IPS-18c (cell line): ENCODE data around the gene NISCH.
A peak's percentile ranks its signal among the peaks of the same experiment; 100 is the strongest.

Source experiments
- H3K4me3 ChIP-seq: 2 replicates; pipeline ENCODE4 v1.7.0; 2013; ENCODE audit warnings: low read depth, mild to moderate bottlenecking, low read length, moderate library complexity; ENCODE audit not compliant: insufficient read depth
- H3K9me3 ChIP-seq: one replicate; pipeline ENCODE4 v1.6.1; 2013; ENCODE audit warnings: mild to moderate bottlenecking, low read length, moderate library complexity; ENCODE audit not compliant: control insufficient read depth, insufficient read depth

The NISCH gene

DNA sequence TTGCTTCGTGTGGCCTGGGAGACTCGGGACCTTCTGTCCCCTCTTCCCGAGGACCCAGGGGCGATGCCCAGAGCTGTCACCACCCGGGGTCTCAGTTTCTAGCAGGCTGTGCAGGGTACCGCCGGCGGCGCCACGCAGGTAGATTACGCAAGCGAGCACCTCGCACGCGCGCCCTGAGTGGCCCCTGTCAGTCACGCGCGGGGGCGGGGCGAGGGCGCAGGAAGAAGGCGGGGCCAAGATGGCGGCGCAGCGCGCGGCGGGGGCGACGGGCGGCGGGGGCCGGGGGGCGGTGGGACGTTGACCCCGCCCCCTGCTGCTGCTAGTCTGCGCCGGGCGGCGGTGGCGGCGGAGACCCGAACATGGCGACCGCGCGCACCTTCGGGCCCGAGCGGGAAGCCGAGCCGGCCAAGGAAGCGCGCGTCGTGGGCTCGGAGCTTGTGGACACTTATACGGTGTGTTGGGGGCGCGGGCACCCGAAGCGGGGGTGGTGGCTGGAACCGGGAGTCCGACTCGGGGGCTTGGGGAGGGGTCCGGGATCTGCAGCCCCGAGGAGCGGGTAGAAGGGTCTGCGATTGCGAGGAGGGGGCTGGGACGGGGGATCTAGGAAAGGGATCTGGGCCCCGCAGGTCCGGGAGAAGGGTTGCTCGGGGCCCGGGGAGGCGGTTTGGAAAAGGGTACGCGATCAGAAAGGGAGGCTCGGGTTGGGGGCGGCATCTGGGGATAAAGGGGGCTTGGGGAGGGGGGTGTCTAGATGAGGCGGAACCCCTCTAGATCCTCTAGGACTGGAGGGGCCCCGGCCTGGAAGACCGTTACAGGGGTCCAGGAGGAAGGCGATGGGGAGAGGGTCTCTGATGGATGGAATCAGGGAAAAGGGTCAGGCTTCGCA is at the start of gene NISCH:
TSS of gene NISCH (plus strand) at position 322 of the 886 bp plus-strand sequence. CDS start at position 360, 38 bp downstream.
- peak within 1 kb of the TSS; percentile 83 for H3K4me3 ChIP-seq
- H3K9me3 ChIP-seq, result no peaks in the 10 kb centered on the region

DNA sequence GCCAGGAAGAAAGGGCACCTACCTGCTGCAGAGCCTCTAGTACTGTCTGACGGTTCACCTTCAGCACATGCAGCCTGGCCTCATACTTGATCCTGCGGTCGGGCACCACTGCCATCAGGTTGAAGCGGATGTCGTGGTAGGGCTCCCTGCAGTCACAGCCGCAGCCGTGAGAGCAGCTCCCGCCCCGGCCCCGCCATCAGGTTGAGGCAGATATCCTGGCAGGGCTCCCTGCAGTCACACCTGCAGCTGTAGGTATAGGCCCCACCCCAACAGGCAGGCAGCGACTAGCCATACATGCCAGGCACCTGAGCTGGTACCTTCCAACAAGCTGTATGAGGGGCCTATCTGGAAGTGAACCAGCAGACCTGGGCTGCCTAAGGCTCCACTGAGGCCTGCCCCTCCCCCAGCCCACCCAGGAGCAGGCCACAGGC is 49.2 kb upstream of the NISCH start:
- Histone ChIP-seq H3K9me3 (no peaks in the 10 kb centered on the region), H3K4me3 (no peak overlapping the region)

DNA sequence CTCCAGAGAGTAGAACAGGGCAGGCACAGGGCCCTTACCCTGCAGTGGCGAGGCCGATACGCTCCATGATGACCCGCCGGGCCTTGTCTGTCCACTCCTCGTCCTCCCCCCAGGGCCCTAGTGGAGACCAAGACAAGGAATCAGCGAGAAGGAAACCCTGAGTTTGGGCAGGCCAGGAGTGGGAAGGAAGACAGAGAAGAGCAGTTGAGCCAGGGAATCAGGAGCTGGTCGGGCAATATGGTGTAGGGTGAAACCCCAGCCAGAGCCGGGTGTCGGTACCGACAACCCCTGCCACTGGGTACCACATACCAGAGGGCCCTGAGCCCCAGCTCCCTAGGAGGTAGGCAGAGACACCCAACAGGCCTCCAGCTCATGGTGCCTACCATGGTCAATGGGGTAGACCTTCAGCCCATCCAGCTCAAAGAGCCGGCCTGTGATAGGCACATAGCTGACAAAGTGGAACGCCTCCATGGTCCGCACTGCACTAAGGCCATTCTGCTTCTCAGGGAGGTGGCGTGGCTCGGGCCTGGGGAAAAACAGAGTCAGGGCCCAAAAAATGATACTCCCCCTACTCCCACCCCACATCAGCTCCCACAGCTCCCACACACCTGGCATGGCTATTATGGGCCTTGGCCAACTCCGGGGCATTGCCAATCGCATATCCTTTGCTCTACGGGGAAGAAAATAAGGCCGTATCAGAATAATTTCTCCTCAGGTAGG is 48.5 kb upstream of the NISCH start:
- H3K4me3 ChIP-seq, result no peak overlapping the region
- no peaks in the 10 kb centered on the region for H3K9me3 ChIP-seq

DNA sequence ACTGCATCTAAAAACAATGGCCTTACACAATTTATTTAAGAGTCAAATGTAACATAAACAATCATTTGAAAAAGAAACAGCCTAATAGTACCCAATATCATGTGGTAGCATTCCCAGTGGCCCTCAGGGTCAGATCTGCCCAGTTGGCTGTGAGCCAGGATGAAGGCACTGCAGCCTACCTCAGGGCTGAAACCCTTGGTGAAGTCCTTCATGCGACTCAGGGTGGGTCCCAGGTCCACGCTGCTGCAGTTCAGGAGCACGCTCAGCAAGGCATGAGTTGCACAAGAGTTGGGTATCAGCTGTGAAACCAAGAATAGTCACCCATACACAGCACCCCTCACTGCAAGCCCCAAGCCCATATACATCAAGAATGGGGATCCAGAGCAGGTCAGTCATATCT is 47.6 kb upstream of the NISCH start:
- H3K4me3 ChIP-seq, result no peak overlapping the region

DNA sequence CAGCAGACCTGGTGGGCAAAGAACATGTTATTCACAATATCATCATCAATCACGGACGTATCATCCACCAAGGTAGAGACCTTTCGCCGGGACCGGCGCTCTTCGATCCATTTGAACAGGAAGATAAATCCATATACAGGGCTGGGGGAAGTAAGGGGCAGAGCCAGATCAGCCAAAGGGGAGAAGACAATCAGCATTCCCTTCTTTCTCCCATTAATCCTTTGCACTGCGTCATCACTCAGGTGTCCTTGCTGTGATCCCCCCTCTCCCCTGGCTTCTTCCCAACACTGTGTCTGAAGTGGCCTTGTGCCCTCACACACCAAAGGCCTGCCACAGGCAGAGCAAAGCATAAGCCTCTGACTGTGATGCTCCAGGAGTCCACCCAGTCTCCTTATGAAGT is 46.9 kb upstream of the NISCH start:
- H3K9me3 ChIP-seq, result no peaks in the 10 kb centered on the region
- no peak overlapping the region for H3K4me3 ChIP-seq

More for the DNA sequence above, 47.6 kb upstream of the NISCH start:
- no peaks in the 10 kb centered on the region for H3K9me3 ChIP-seq

DNA sequence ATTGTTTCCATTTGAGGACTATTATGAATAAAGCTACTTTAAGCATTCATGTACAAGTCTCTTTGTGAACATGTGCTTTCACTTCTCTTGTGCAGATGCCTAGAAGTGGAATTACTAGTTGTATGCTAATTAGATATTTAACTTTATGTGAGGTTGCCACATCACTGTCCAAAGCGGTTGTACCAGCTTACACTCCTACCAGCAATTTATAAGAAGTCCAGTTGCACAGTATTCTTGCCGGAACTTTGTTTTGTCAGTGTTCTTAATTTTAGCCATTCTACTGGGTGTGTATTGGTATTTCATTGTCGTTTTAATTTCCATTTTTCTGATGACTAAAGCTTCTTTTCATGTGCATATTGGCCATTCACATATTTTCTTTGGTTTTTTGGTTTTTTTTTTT is 39.6 kb upstream of the NISCH start:
- H3K4me3 ChIP-seq, result no peak overlapping the region
- H3K9me3 ChIP-seq, result no peaks in the 10 kb centered on the region

DNA sequence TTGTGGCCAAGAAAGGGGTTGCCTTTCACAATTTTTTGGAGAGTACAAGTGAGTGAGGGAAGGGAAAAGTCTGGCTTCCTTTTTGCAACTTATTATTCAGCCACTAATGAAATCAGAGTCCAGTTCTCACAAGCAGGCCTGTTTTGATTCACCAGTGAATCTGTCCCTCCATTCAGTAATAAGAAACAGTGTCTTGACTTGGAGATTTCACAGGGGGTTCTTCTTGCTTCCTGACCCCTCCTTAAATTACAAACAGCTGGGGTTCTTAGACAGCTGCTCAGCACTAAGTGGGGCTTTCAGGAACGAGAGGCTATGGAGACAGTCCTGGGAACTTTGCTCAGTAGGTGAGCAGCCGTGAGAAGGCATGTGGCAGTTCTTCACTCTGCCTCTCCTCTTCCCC is 35.0 kb upstream of the NISCH start:
- no peaks in the 10 kb centered on the region for H3K9me3 ChIP-seq

DNA sequence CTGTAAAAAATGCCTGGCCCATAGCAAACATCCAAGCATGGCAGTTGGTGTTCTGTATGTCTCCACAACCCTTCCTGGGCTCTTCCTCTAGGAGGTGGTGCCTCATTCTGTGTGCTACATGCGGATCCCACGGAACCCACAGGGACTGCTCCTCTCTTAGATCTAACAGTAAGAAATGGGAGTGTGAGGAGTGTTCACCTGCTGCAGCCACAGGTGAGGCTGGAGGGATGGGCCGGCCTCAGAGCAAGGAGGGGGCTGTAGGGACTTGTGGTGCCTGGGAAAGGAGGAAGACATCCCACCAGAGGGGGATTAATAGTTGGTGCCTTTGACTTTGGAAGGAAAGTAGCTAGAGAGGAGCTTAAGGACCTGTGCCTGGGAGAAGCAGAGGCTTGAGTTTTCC is 32.7 kb upstream of the NISCH start:
- Histone ChIP-seq H3K9me3 (no peaks in the 10 kb centered on the region), H3K4me3 (no peak overlapping the region)

More for the DNA sequence above, 35.0 kb upstream of the NISCH start:
- H3K4me3 ChIP-seq, result no peak overlapping the region

DNA sequence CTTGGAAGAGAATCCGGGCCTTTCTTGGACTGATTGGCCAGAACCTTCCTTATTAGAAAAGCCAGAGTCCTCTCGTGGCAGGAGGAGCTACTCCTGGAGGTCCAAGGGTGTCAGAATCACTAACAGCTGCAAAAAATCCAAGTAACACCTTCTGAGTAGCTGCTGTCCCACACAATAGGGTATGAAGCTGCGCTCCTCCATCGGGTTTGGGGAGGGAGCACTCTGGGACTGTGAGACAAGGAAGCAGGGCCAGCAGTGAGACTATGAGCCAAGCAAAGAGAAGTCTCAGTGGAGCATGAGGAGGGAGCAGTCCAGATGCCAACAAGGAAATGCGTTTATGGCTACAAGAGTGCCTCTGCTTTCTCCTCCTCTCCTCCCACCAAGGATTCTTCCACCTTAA is 32.2 kb upstream of the NISCH start:
- H3K9me3 ChIP-seq, result no peaks in the 10 kb centered on the region
- H3K4me3 ChIP-seq, result no peak overlapping the region

DNA sequence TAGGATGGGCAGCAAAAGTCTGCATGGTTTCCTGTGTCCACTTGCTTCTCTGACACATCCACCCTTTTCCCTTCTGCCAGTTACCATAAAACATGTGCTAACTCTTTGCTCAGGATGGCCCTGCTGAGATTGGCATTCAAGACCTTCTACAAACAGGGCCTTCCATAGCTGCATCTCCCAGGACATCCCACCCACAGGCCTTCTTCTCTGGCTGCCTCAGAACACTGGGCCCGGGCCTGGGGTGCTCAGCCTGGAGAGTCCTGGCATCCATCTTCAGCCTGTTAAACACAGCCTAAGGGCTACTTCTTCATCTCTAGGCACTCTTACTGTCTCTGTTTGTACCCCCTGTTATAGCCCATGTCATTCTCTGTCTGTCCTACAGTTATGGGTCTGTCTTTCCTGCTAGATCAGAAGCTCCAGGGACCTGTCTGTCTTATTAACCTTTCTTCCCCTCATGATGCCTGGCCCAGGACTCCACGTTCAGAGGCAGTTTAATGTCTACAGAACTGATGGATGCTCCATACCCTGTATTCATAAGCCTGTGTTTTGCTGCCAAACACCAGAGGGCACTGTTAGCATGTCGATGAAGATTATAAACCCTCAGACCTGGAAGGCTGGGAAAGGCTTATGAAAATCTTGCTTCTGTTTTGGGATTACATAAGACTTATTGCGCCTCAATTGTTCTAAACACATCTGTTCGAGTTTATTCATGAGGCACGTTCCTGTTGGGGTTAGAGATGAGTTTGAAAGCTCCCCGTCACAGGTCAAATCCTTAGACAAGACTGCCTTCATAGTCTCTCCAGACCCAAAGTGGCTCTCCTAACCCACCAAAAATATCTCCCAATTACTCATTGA is 27.0 kb upstream of the NISCH start:
- Histone ChIP-seq H3K9me3 (no peaks in the 10 kb centered on the region), H3K4me3 (no peak overlapping the region)

DNA sequence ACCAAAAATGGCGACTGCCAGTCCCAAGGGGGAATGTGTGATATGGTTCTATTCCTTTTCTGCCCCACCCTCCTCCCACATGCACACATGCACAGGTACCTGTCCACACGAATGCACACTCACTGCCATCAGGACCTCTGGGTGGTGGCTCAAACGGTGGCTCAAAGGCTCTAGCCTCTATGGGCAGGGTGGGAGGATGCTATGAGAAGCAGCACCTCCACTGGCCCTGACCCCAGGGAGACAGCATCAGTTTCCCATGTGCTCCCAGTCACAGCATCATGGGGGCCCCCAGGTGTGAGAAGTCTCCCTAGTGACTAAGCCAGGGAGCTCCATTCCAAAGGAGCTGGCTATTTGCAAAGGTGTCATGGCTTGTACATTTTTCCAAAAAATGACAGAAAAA is 26.4 kb upstream of the NISCH start:
- no peaks in the 10 kb centered on the region for H3K9me3 ChIP-seq
- H3K4me3 ChIP-seq, result no peak overlapping the region

DNA sequence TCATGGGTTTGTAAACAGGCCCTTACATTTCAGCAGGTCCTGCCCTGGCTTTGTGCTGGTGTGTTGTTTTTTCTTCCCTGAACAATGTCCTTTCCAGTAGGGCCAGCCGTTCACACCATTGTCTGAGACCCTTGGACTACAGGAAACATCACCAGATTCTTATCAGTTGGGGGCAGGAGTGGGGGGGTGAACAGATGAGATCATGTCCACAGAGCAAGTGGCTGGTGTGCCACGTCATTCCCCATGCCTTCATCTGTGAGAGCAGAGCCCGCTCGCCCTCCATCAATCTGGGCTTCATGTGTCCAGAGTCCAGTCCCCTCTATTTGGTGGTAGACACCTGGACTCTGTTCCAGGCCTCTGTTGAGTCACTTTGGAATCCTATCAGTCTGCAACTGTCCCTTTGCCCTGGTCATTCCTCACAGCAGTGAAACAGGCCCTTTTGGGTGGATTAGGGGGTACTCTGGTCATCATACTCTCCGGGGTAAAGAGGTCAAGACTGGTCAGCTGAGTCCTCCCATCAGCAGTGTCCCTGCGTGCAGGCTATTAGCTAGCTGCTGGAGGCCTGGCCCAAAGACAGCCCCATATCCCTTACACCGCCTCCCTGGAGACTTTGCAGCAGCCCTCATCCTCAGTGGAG is 25.5 kb upstream of the NISCH start:
- no peak overlapping the region for H3K4me3 ChIP-seq

DNA sequence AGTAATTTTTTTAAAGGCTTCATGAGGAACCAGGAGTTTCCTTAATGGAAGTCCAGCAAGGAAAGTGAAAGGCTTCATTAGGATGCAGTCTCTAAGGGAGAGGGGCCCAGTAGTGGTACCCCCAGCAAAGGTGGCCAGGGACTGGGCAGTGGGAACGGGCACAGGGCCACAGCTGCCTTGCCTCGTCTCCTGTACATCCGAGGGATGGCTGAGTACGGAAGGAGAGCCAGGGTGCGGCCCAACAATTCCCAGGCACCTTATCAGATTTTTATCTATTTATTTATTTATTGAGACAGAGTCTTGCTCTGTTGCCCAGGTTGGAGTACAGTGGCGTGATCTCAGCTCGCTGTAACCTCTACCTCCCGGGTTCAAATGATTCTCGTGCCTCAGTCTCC is 25.0 kb upstream of the NISCH start:
- H3K9me3 ChIP-seq, result no peaks in the 10 kb centered on the region
- H3K4me3 ChIP-seq, result no peak overlapping the region

More for the DNA sequence above, 25.5 kb upstream of the NISCH start:
- no peaks in the 10 kb centered on the region for H3K9me3 ChIP-seq

DNA sequence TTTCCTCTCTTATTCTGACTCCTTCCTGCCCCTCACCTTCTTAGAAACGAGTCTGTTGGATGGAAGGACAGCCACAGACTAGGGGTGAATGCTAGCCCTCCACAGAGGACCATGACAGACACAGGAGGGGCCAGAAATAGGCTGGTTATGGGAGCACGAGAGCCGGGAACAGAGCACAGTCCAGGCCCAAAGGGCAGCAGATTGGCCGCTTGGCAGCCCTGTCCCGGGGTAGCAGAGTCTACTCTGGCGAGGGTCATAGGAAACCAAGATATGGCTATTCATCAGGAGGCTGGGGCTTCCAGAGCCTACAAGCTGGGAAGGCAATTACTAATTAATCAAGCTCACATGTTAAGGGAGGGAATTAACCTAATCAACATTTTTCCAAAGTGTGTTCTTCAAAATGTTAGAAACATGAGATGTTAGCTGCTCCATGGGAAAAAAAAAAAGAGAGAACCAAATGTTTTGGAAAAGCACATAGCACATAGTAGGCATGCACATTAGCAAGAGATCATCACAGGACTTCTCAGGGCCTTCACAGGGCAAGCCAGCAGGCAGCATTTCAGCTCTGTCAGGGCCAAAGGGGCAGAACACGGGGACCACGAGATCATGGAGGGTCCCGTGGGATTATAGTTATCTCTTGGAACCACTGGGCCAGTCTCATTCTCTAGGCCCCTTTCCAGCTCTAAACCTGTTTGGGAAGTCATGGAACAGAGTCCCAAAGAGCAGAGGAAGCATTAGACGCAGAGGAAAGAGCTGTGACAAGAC is 23.8 kb upstream of the NISCH start:
- Histone ChIP-seq H3K4me3 (no peak overlapping the region), H3K9me3 (no peaks in the 10 kb centered on the region)

DNA sequence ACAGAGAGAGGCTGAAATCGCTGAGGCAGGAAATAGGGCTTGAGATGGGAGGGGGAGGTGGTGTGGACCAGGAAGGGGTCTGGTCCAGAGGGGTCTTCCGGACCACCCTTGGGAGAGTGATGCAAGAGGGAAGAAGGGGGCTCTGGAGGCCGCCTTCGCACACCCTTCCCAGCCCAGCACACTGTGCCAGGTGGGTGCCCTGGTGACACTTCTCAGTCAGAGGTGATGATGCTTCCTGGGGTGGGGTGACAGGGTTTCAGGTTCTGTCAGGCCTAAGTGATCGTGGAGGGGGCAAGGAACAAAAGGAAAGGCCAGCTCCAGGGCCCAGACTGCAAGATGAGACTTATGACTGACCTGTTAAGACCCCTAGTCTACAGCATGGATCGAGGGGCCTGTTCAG is 23.2 kb upstream of the NISCH start:
- no peaks in the 10 kb centered on the region for H3K9me3 ChIP-seq
- H3K4me3 ChIP-seq, result no peak overlapping the region

DNA sequence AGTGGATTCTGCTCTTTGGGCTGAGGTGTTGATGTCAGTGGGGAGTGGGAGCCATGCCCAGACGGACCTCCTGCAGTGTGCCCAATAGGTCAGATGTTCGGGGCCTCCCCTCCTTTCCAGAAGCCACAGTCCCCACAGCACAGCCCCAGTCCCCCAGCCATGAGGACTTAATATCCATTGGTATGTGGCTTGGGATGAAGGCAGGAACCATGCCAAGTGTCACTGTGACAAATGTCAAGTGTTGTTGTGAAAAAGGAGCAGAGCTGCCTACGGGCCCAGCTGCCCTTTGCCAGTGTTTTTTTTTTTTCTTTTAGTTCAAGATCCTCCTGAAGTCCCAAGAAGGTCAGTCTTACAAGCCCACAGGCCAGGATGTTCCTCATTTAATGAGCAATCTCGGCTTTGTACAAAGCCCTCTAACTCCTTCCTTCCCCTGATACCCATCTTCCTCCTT is 22.7 kb upstream of the NISCH start:
- Histone ChIP-seq H3K9me3 (no peaks in the 10 kb centered on the region), H3K4me3 (no peak overlapping the region)
